ENCODE results near the gene EMD. TPM values are rescaled to one million over a fixed set of nuclear protein-coding genes. Genes with fewer than 3 reads are reported as not detected.

The EMD gene
- total RNA-seq, 1 donor from 2014 or later: 16.1 TPM

- Histone ChIP-seq H3K4me3 (ENCODE audit: low read depth, low read length) (peak overlapping the region; percentile 42), H3K27me3 (ENCODE audit: control insufficient read depth, insufficient read depth, low read length) (no peaks in the 10 kb centered on the region), H3K36me3 (ENCODE audit: control insufficient read depth, insufficient read depth, low read length) (peaks cover 4% of the 10 kb centered on the region)
- TF ChIP-seq, protein P1, sequence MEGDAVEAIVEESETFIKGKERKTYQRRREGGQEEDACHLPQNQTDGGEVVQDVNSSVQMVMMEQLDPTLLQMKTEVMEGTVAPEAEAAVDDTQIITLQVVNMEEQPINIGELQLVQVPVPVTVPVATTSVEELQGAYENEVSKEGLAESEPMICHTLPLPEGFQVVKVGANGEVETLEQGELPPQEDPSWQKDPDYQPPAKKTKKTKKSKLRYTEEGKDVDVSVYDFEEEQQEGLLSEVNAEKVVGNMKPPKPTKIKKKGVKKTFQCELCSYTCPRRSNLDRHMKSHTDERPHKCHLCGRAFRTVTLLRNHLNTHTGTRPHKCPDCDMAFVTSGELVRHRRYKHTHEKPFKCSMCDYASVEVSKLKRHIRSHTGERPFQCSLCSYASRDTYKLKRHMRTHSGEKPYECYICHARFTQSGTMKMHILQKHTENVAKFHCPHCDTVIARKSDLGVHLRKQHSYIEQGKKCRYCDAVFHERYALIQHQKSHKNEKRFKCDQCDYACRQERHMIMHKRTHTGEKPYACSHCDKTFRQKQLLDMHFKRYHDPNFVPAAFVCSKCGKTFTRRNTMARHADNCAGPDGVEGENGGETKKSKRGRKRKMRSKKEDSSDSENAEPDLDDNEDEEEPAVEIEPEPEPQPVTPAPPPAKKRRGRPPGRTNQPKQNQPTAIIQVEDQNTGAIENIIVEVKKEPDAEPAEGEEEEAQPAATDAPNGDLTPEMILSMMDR (IDR thresholded peaks at IDR 0.05; ENCODE audit: insufficient read depth, low read length, severe bottlenecking): no peak
- DNase-seq (ENCODE audit: low read depth): peak; percentile 54
- FAIRE-seq: no peak
Observed at GRCh38 chrX:154378059-154378798, 866 bp upstream of the EMD start.

- Histone ChIP-seq H3K36me3 (ENCODE audit: control insufficient read depth, insufficient read depth, low read length) (peaks cover 4% of the 10 kb centered on the region), H3K4me3 (ENCODE audit: low read depth, low read length) (peak overlapping the region; percentile 68), H3K27me3 (ENCODE audit: control insufficient read depth, insufficient read depth, low read length) (no peaks in the 10 kb centered on the region)
- TF ChIP-seq, protein P1 (IDR thresholded peaks at IDR 0.05; ENCODE audit: insufficient read depth, low read length, severe bottlenecking): no peak
- FAIRE-seq (no peak), DNase-seq (ENCODE audit: low read depth) (no peak)
Observed at GRCh38 chrX:154379569-154379951, 465 bp downstream of the EMD start.

DNA sequence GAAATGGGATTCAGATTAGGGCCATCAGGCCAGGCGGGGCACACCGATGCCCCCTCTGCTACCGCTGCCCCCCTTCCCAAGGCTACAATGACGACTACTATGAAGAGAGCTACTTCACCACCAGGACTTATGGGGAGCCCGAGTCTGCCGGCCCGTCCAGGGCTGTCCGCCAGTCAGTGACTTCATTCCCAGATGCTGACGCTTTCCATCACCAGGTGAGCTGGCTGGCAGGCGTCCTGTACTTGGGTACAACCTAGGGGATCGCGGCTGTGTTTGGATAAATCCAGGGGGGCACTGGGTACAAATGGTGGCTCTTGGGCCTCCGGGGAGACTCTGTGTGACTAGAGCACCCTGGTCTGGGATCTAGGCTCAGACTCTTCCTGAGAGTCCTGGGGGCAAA is 1.1 kb downstream of the EMD start:
- H3K4me3 ChIP-seq (ENCODE audit: low read depth, low read length): peak overlapping the region; percentile 68
- TF ChIP-seq, protein P1 (IDR thresholded peaks at IDR 0.05; ENCODE audit: insufficient read depth, low read length, severe bottlenecking): no peak
- H3K36me3 ChIP-seq (ENCODE audit: control insufficient read depth, insufficient read depth, low read length): peaks cover 4% of the 10 kb centered on the region
- DNase-seq (ENCODE audit: low read depth) (no peak), FAIRE-seq (no peak)
- H3K27me3 ChIP-seq (ENCODE audit: control insufficient read depth, insufficient read depth, low read length): no peaks in the 10 kb centered on the region

- TF ChIP-seq, protein P1 (IDR thresholded peaks at IDR 0.05; ENCODE audit: insufficient read depth, low read length, severe bottlenecking): no peak
- FAIRE-seq (no peak), DNase-seq (ENCODE audit: low read depth) (no peak)
- H3K36me3 ChIP-seq (ENCODE audit: control insufficient read depth, insufficient read depth, low read length): peaks cover 4% of the 10 kb centered on the region
- H3K4me3 ChIP-seq (ENCODE audit: low read depth, low read length): no peak overlapping the region
- H3K27me3 ChIP-seq (ENCODE audit: control insufficient read depth, insufficient read depth, low read length): no peaks in the 10 kb centered on the region
Observed at GRCh38 chrX:154380787-154381186, 1.7 kb downstream of the EMD start.

- H3K36me3 ChIP-seq (ENCODE audit: control insufficient read depth, insufficient read depth, low read length): peaks cover 4% of the 10 kb centered on the region
- no peak for FAIRE-seq
- TF ChIP-seq, protein P1 (IDR thresholded peaks at IDR 0.05; ENCODE audit: insufficient read depth, low read length, severe bottlenecking): no peak
- DNase-seq (ENCODE audit: low read depth): no peak
- H3K27me3 ChIP-seq (ENCODE audit: control insufficient read depth, insufficient read depth, low read length): no peaks in the 10 kb centered on the region
- no peak overlapping the region for H3K4me3 ChIP-seq (ENCODE audit: low read depth, low read length)
Observed at GRCh38 chrX:154381271-154381670, 2.2 kb downstream of the EMD start.
